ENCODE measurements around the gene TBC1D10A. TPM values are rescaled to one million over a fixed set of nuclear protein-coding genes. Genes with fewer than 3 reads are reported as not detected.

TBC1D10A gene
- total RNA-seq, 2 experiments from 2014 or later: 32.2 to 48.1 TPM

- CTCF ChIA-PET: interaction anchor here (1.1 to 4.2 kb wide), 4 partner anchors 33 to 147 kb away, joined by 3 to 103 read pairs (median 3); no protein-coding TSS in a partner anchor
- ATAC-seq (no peak), DNase-seq (no peak)
- Mint-ChIP-seq H3K27me3 (no peaks in the 10 kb centered on the region), H3K4me1 (peaks cover 72% of the 10 kb centered on the region), H3K4me3 (no peak overlapping the region), H3K9me3 (ENCODE audit: low read depth) (no peaks in the 10 kb centered on the region), H3K36me3 (no peaks in the 10 kb centered on the region), H3K27ac (peak overlapping the region; percentile 58)
Observed at GRCh38 chr22:30253205-30253852, 73.4 kb downstream of the TBC1D10A start.

GRCh38 chr22:30252411-30253204, 74.1 kb downstream of the TBC1D10A start:
- H3K4me1 Mint-ChIP-seq: peaks cover 75% of the 10 kb centered on the region
- peak; percentile 14 for ATAC-seq

GRCh38 chr22:30251711-30252110, 75.0 kb downstream of the TBC1D10A start:
- no peaks in the 10 kb centered on the region for H3K36me3 Mint-ChIP-seq
- peak overlapping the region; percentile 38 for H3K27ac Mint-ChIP-seq
- CTCF ChIA-PET: interaction anchor here (0.7 to 2.3 kb wide), 5 partner anchors 11 to 148 kb away, joined by 3 to 9 read pairs (median 4); no protein-coding TSS in a partner anchor
- H3K4me1 Mint-ChIP-seq: peaks cover 82% of the 10 kb centered on the region
- H3K4me3 Mint-ChIP-seq: no peak overlapping the region
- no peaks in the 10 kb centered on the region for H3K9me3 Mint-ChIP-seq (ENCODE audit: low read depth)
- ATAC-seq (no peak), DNase-seq (no peak)
- H3K27me3 Mint-ChIP-seq: peaks cover 3% of the 10 kb centered on the region

More at GRCh38 chr22:30252411-30253204, 74.1 kb downstream of the TBC1D10A start:
- Mint-ChIP-seq H3K9me3 (ENCODE audit: low read depth) (no peaks in the 10 kb centered on the region), H3K36me3 (no peaks in the 10 kb centered on the region), H3K4me3 (no peak overlapping the region), H3K27me3 (peaks cover 2% of the 10 kb centered on the region), H3K27ac (peak overlapping the region; percentile 58)
- CTCF ChIA-PET: interaction anchor here (1.1 to 4.2 kb wide), 3 partner anchors 34 to 146 kb away, joined by 3 to 103 read pairs (median 3); no protein-coding TSS in a partner anchor
- DNase-seq: no peak

GRCh38 chr22:30250661-30251267, 76.0 kb downstream of the TBC1D10A start:
- Mint-ChIP-seq H3K27me3 (peaks cover 3% of the 10 kb centered on the region), H3K27ac (no peak overlapping the region), H3K4me1 (peaks cover 77% of the 10 kb centered on the region), H3K9me3 (ENCODE audit: low read depth) (no peaks in the 10 kb centered on the region), H3K4me3 (no peak overlapping the region), H3K36me3 (peaks cover 2% of the 10 kb centered on the region)
- no peak for ATAC-seq
- CTCF ChIA-PET: interaction anchor here (0.9 to 2.3 kb wide), 8 partner anchors 13 to 162 kb away, joined by 3 to 9 read pairs (median 3); no protein-coding TSS in a partner anchor
- DNase-seq: no peak

GRCh38 chr22:30250039-30250565, 76.6 kb downstream of the TBC1D10A start:
- peaks cover 3% of the 10 kb centered on the region for H3K27me3 Mint-ChIP-seq
- H3K27ac Mint-ChIP-seq: peak overlapping the region; percentile 34
- DNase-seq (no peak), ATAC-seq (no peak)
- peaks cover 7% of the 10 kb centered on the region for H3K36me3 Mint-ChIP-seq
- H3K9me3 Mint-ChIP-seq (ENCODE audit: low read depth): no peaks in the 10 kb centered on the region
- CTCF ChIA-PET: interaction anchor here (1.3 to 2.3 kb wide), 5 partner anchors 13 to 142 kb away, joined by 3 to 9 read pairs (median 3); no protein-coding TSS in a partner anchor
- H3K4me3 Mint-ChIP-seq: no peak overlapping the region
- H3K4me1 Mint-ChIP-seq: peaks cover 79% of the 10 kb centered on the region

GRCh38 chr22:30249049-30250038, 77.4 kb downstream of the TBC1D10A start:
- Mint-ChIP-seq H3K9me3 (ENCODE audit: low read depth) (no peaks in the 10 kb centered on the region), H3K27ac (no peak overlapping the region), H3K4me3 (no peak overlapping the region), H3K27me3 (peaks cover 3% of the 10 kb centered on the region), H3K36me3 (peaks cover 14% of the 10 kb centered on the region), H3K4me1 (peaks cover 79% of the 10 kb centered on the region)
- ATAC-seq: no peak
- DNase-seq: no peak
- CTCF ChIA-PET: interaction anchor here (1.0 to 2.3 kb wide), 6 partner anchors 12 to 141 kb away, joined by 3 to 10 read pairs (median 3); no protein-coding TSS in a partner anchor

- CTCF ChIA-PET: interaction anchor here (1.0 to 1.5 kb wide), 3 partner anchors 13 to 140 kb away, joined by 3 to 10 read pairs (median 3); no protein-coding TSS in a partner anchor
- H3K27me3 Mint-ChIP-seq: peaks cover 3% of the 10 kb centered on the region
Observed at GRCh38 chr22:30248484-30248883, 78.3 kb downstream of the TBC1D10A start.

GRCh38 chr22:30247974-30248373, 78.8 kb downstream of the TBC1D10A start:
- peaks cover 81% of the 10 kb centered on the region for H3K4me1 Mint-ChIP-seq
- H3K36me3 Mint-ChIP-seq: peaks cover 28% of the 10 kb centered on the region
- CTCF ChIA-PET: interaction anchor here (1.5 kb wide), 2 partner anchors 13 to 139 kb away, joined by 3 to 10 read pairs; no protein-coding TSS in a partner anchor
- H3K9me3 Mint-ChIP-seq (ENCODE audit: low read depth): no peaks in the 10 kb centered on the region
- peaks cover 3% of the 10 kb centered on the region for H3K27me3 Mint-ChIP-seq
- H3K27ac Mint-ChIP-seq: no peak overlapping the region
- ATAC-seq (no peak), DNase-seq (no peak)
- H3K4me3 Mint-ChIP-seq: peak overlapping the region; percentile 92

More at GRCh38 chr22:30248484-30248883, 78.3 kb downstream of the TBC1D10A start:
- peaks cover 23% of the 10 kb centered on the region for H3K36me3 Mint-ChIP-seq
- H3K4me3 Mint-ChIP-seq: no peak overlapping the region
- DNase-seq (no peak), ATAC-seq (no peak)
- H3K9me3 Mint-ChIP-seq (ENCODE audit: low read depth): no peaks in the 10 kb centered on the region
- H3K27ac Mint-ChIP-seq: peak overlapping the region; percentile 51
- peaks cover 81% of the 10 kb centered on the region for H3K4me1 Mint-ChIP-seq

- Mint-ChIP-seq H3K27me3 (peaks cover 3% of the 10 kb centered on the region), H3K36me3 (peaks cover 32% of the 10 kb centered on the region)
- CTCF ChIA-PET: interaction anchor here (1.5 kb wide), 1 partner anchor 139 kb away, joined by 10 read pairs; no protein-coding TSS in a partner anchor
Observed at GRCh38 chr22:30247561-30247960, 79.2 kb downstream of the TBC1D10A start.

GRCh38 chr22:30246814-30247376, 79.8 kb downstream of the TBC1D10A start:
- H3K27ac Mint-ChIP-seq: peak overlapping the region; percentile 77
- peaks cover 35% of the 10 kb centered on the region for H3K36me3 Mint-ChIP-seq
- CTCF ChIA-PET: interaction anchor here (1.5 to 1.6 kb wide), 5 partner anchors 8 to 135 kb away, joined by 4 to 6 read pairs (median 5); no protein-coding TSS in a partner anchor
- peaks cover 3% of the 10 kb centered on the region for H3K27me3 Mint-ChIP-seq
- peak overlapping the region; percentile 92 for H3K4me3 Mint-ChIP-seq
- no peak for DNase-seq
- H3K9me3 Mint-ChIP-seq (ENCODE audit: low read depth): no peaks in the 10 kb centered on the region
- peaks cover 78% of the 10 kb centered on the region for H3K4me1 Mint-ChIP-seq
- peak; percentile 28 for ATAC-seq

More at GRCh38 chr22:30247561-30247960, 79.2 kb downstream of the TBC1D10A start:
- DNase-seq (no peak), ATAC-seq (no peak)
- H3K27ac Mint-ChIP-seq: peak overlapping the region; percentile 77
- no peaks in the 10 kb centered on the region for H3K9me3 Mint-ChIP-seq (ENCODE audit: low read depth)
- H3K4me3 Mint-ChIP-seq: peak overlapping the region; percentile 92
- peaks cover 81% of the 10 kb centered on the region for H3K4me1 Mint-ChIP-seq

GRCh38 chr22:30245985-30246813, 80.5 kb downstream of the TBC1D10A start, which contains the start of gene LIF:
TSS of gene LIF (minus strand) at chr22:30246759. CDS start at chr22:30246695, 64 bp downstream.
- DNase-seq: peak; percentile 71
- Mint-ChIP-seq H3K27me3 (peaks cover 3% of the 10 kb centered on the region), H3K36me3 (peaks cover 38% of the 10 kb centered on the region), H3K27ac (peak within 1 kb of the TSS; percentile 95), H3K4me3 (peak within 1 kb of the TSS; percentile 92), H3K4me1 (peaks cover 75% of the 10 kb centered on the region), H3K9me3 (ENCODE audit: low read depth) (no peaks in the 10 kb centered on the region)
- peak; percentile 74 for ATAC-seq
- CTCF ChIA-PET: interaction anchor here (0.8 to 3.1 kb wide), 8 partner anchors 9 to 138 kb away, joined by 3 to 23 read pairs (median 5); no protein-coding TSS in a partner anchor

Measured in activated CD8-positive, alpha-beta memory T cell treated with anti-CD3 and anti-CD28 coated beads, Interleukin-2, amount 10 ng/mL, durations not matched to agents 7 days and 5 days (primary cell).